ENCODE measurements around the gene GSTM4. TPM values are rescaled to one million over a fixed set of nuclear protein-coding genes. Genes with fewer than 3 reads are reported as not detected.
"Not testable (repeated sequence)": the region's sequence is repeated elsewhere in the genome, so short reads cannot be mapped to it uniquely, and the experiment has no call there.

Gene GSTM4
- total and polyA plus RNA-seq, 9 of the 15 experiments (the other 6 are each of a cell fraction or from before 2014, with no cell fraction given), result 18.8 to 53.4 (median 38.8) TPM

DNA sequence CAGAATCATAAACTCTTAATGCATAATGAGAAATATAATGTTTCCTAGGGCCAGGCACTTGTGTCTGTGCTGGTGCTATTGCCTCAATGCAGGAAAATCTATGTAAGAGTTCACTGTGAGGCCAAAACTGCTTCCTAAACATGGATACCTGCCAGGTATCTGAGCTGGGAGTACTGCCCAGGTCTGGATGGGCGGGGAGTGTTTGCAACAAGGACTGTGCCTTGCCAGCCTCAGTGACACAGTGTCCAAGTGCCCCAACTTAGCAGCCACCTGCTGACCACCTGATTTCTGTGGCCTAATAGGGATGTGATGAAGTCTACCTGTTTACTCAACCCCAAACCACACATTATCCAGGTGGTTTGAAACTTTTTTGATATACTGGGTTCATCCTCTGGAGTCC lies 29.5 kb downstream of the GSTM4 start:
- H3K9me1 ChIP-seq (ENCODE audit: control insufficient read depth, insufficient read depth, low read length); H3K27me3 ChIP-seq (ENCODE audit: control insufficient read depth in 2 of 2, insufficient read depth in 2 of 2, low read length in 2 of 2); POLR2A ChIA-PET; H3K79me2 ChIP-seq (ENCODE audit: control insufficient read depth, insufficient read depth, low read length); H3K4me1 ChIP-seq (replicated peaks in 1 of 2; ENCODE audit: control insufficient read depth in 2 of 2, insufficient read depth in 2 of 2, low read length in 2 of 2); H3K9me3 ChIP-seq (replicated peaks; ENCODE audit: control insufficient read depth, insufficient read depth, low read depth, low read length); H3K4me2 ChIP-seq (ENCODE audit: insufficient read depth, low read length); intact Hi-C loops (cut with micrococcal nuclease); H2AFZ ChIP-seq (ENCODE audit: low read depth, low read length); H3K36me3 ChIP-seq (ENCODE audit: control insufficient read depth, insufficient read depth, low read length); H3K27ac ChIP-seq (ENCODE audit: extremely low read depth, low read depth, low read length); H3K9ac ChIP-seq (ENCODE audit: insufficient read depth in 1 of 2, low read depth in 2 of 2, low read length in 2 of 2); CTCF ChIA-PET (ENCODE audit: low intra/inter-chr PET ratio); BruUV-seq (replicated peaks); in situ Hi-C loops (cut with MboI); H4K20me1 ChIP-seq (replicated peaks; ENCODE audit: control insufficient read depth, insufficient read depth, low read length); DNase-seq (ENCODE audit: extremely low read depth in 1 of 4, low spot score in 3 of 4); FAIRE-seq; H3K4me3 ChIP-seq; ATAC-seq: not testable (repeated sequence)
- WGBS (ENCODE audit: insufficient coverage, low coverage, missing lambda C conversion rate), result no CpG with 5 or more reads among the region's 1 CpG

DNA sequence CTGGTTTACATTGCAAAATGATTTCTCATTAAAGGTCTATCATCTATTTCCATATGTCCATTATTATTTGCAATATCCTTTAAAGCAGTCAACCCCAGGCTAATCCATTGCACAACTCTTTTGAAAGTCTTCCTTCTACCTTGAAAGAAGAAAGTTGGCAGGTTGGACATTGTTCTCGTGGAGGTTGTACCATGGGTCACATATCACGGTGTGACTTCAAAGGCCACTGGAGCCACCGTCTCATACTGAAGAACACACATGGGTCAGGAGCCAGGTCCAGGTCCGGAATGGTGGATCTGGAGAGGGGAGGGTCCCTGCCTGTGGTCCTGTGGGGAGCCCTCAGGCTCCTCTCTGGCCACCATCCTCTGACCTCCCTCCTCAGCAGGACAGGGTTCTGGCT lies 30.0 kb downstream of the GSTM4 start:
- POLR2A ChIA-PET; H3K9ac ChIP-seq (ENCODE audit: insufficient read depth in 1 of 2, low read depth in 2 of 2, low read length in 2 of 2); ATAC-seq; H3K27ac ChIP-seq (ENCODE audit: extremely low read depth, low read depth, low read length); H3K4me1 ChIP-seq (replicated peaks in 1 of 2; ENCODE audit: control insufficient read depth in 2 of 2, insufficient read depth in 2 of 2, low read length in 2 of 2); H3K9me3 ChIP-seq (replicated peaks; ENCODE audit: control insufficient read depth, insufficient read depth, low read depth, low read length); H2AFZ ChIP-seq (ENCODE audit: low read depth, low read length); H3K4me3 ChIP-seq; H3K79me2 ChIP-seq (ENCODE audit: control insufficient read depth, insufficient read depth, low read length); H3K36me3 ChIP-seq (ENCODE audit: control insufficient read depth, insufficient read depth, low read length); DNase-seq (ENCODE audit: extremely low read depth in 1 of 4, low spot score in 3 of 4); H3K9me1 ChIP-seq (ENCODE audit: control insufficient read depth, insufficient read depth, low read length); H3K27me3 ChIP-seq (ENCODE audit: control insufficient read depth in 2 of 2, insufficient read depth in 2 of 2, low read length in 2 of 2); H3K4me2 ChIP-seq (ENCODE audit: insufficient read depth, low read length); BruUV-seq (replicated peaks); FAIRE-seq; intact Hi-C loops (cut with micrococcal nuclease); in situ Hi-C loops (cut with MboI); CTCF ChIA-PET (ENCODE audit: low intra/inter-chr PET ratio); H4K20me1 ChIP-seq (replicated peaks; ENCODE audit: control insufficient read depth, insufficient read depth, low read length): not testable (repeated sequence)
- WGBS (ENCODE audit: insufficient coverage, low coverage, missing lambda C conversion rate), result no CpG with 5 or more reads among the region's 4 CpGs

DNA sequence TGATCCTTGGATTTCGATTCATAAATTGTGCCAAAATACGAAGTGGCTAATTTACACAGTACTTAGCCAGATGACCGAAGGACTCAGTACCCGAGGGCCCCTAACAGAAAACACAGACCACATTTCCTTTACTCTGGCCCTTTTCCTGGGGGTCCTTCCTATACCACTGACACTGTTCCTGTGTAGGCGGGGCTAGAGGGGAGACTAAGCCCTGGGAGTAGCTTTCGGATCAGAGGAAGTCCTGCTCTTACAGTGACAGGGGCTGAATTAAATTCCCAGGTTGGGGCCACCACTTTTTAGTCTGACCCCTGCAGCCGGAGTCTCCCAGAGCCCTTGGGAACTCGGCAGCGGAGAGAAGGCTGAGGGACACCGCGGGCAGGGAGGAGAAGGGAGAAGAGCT lies 31.2 kb downstream of the GSTM4 start:
- H3K36me3 ChIP-seq (ENCODE audit: control insufficient read depth, insufficient read depth, low read length); H3K9ac ChIP-seq (ENCODE audit: insufficient read depth in 1 of 2, low read depth in 2 of 2, low read length in 2 of 2); FAIRE-seq; H3K79me2 ChIP-seq (ENCODE audit: control insufficient read depth, insufficient read depth, low read length); H4K20me1 ChIP-seq (replicated peaks; ENCODE audit: control insufficient read depth, insufficient read depth, low read length); H2AFZ ChIP-seq (ENCODE audit: low read depth, low read length); POLR2A ChIA-PET; H3K9me1 ChIP-seq (ENCODE audit: control insufficient read depth, insufficient read depth, low read length); H3K4me2 ChIP-seq (ENCODE audit: insufficient read depth, low read length); H3K4me1 ChIP-seq (replicated peaks in 1 of 2; ENCODE audit: control insufficient read depth in 2 of 2, insufficient read depth in 2 of 2, low read length in 2 of 2); H3K27ac ChIP-seq (ENCODE audit: extremely low read depth, low read depth, low read length); H3K27me3 ChIP-seq (ENCODE audit: control insufficient read depth in 2 of 2, insufficient read depth in 2 of 2, low read length in 2 of 2); ATAC-seq; BruUV-seq (replicated peaks); DNase-seq (ENCODE audit: extremely low read depth in 1 of 4, low spot score in 3 of 4); in situ Hi-C loops (cut with MboI); CTCF ChIA-PET (ENCODE audit: low intra/inter-chr PET ratio); intact Hi-C loops (cut with micrococcal nuclease); H3K4me3 ChIP-seq; H3K9me3 ChIP-seq (replicated peaks; ENCODE audit: control insufficient read depth, insufficient read depth, low read depth, low read length): not testable (repeated sequence)
- 31% methylated on average over 2 of the region's 11 CpGs for WGBS (ENCODE audit: insufficient coverage, low coverage, missing lambda C conversion rate)

Measured in K562 (cell line).